ENCODE measurements around the gene HSPBAP1. TPM values are rescaled to one million over a fixed set of nuclear protein-coding genes. Genes with fewer than 3 reads are reported as not detected.

HSPBAP1 gene
- polyA plus RNA-seq, 1 donor (not counting 4 experiments of a cell fraction or from before 2014, with no cell fraction given), result 9.5 TPM

DNA sequence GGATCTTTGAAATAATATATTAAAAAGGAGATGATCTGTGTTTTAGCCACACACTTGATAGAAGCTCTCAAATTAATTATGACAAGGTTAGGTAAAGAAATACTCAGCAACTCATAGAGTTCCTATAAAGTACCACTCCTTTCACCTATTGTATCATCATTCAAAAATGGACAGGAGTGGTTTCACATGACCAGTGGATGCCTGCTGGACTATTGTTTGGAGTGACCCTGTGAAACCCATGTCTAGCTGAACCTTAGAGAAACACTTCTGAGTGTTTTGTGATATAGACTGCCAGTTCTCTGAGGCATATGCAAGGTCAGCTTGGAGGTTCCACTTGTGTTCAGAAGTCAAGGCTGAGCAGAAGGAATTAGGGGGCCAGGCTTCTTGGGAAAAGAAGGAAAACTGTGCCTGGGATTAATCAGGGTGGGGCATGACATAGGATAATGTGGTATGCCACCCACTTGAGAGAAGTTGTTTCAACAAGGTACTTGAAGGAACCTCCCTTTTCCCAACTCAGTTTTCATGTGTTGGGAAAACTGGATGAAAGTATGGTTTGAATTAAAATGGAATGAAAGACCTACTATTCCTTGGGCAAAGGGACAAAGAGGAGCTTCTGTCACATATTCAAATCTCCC lies 97.6 kb downstream of the HSPBAP1 start:
- H3K79me2 ChIP-seq (ENCODE audit: control insufficient read depth, insufficient read depth, low read length), result no peaks in the 10 kb centered on the region
- H3K9me1 ChIP-seq (ENCODE audit: control insufficient read depth, extremely low read depth, insufficient read depth, low read length), result no peaks in the 10 kb centered on the region
- TF ChIP-seq, protein P1, sequence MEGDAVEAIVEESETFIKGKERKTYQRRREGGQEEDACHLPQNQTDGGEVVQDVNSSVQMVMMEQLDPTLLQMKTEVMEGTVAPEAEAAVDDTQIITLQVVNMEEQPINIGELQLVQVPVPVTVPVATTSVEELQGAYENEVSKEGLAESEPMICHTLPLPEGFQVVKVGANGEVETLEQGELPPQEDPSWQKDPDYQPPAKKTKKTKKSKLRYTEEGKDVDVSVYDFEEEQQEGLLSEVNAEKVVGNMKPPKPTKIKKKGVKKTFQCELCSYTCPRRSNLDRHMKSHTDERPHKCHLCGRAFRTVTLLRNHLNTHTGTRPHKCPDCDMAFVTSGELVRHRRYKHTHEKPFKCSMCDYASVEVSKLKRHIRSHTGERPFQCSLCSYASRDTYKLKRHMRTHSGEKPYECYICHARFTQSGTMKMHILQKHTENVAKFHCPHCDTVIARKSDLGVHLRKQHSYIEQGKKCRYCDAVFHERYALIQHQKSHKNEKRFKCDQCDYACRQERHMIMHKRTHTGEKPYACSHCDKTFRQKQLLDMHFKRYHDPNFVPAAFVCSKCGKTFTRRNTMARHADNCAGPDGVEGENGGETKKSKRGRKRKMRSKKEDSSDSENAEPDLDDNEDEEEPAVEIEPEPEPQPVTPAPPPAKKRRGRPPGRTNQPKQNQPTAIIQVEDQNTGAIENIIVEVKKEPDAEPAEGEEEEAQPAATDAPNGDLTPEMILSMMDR (optimal IDR thresholded peaks at IDR 0.05 in 1 of 3, IDR thresholded peaks at IDR 0.05 in 1 of 3, conservative IDR thresholded peaks at IDR 0.05 in 1 of 3; ENCODE audit: extremely low read depth in 1 of 3, insufficient read depth in 2 of 3, low read length in 3 of 3), result no peak
- no peak for TF ChIP-seq EZH2 (IDR thresholded peaks at IDR 0.05; ENCODE audit: low read length)
- peaks cover 1 to 3% of the 10 kb centered on the region in 2 experiments for H3K36me3 ChIP-seq (ENCODE audit: control insufficient read depth in 2 of 2, extremely low read depth in 1 of 2, insufficient read depth in 2 of 2, low read length in 2 of 2)
- no peak overlapping the region for H2AFZ ChIP-seq (ENCODE audit: control insufficient read depth, low read length)
- H3K27ac ChIP-seq (ENCODE audit: control insufficient read depth, insufficient read depth, low read length), result no peak overlapping the region
- DNase-seq (ENCODE audit: low read depth, low spot score) (no peak), FAIRE-seq (no peak)
- dilution Hi-C loops (cut with MboI; ENCODE audit: extremely low pct_ligation_motif_present, low sequenced_read_pairs), result no loop called here
- H3K4me1 ChIP-seq (ENCODE audit: control insufficient read depth, extremely low read depth, insufficient read depth, low read length), result peaks cover 8% of the 10 kb centered on the region
- H3K9me3 ChIP-seq (ENCODE audit: control insufficient read depth, low read depth, low read length), result no peaks in the 10 kb centered on the region
- H3K9ac ChIP-seq (ENCODE audit: control insufficient read depth, extremely low read depth, insufficient read depth, low read length), result no peak overlapping the region
- no peaks in the 10 kb centered on the region for H4K20me1 ChIP-seq (ENCODE audit: control insufficient read depth, extremely low read depth, insufficient read depth, low read length)
- no peaks in the 10 kb centered on the region for H3K27me3 ChIP-seq (ENCODE audit: control insufficient read depth, extremely low read depth, insufficient read depth, low read length)
- no peak overlapping the region for H3K4me2 ChIP-seq (ENCODE audit: control insufficient read depth, extremely low read depth, insufficient read depth, low read depth, low read length)
- H3K4me3 ChIP-seq (ENCODE audit: control insufficient read depth in 2 of 3, extremely low read depth in 1 of 3, insufficient read depth in 2 of 3, low read depth in 1 of 3, low read length in 3 of 3), result no peak overlapping the region

DNA sequence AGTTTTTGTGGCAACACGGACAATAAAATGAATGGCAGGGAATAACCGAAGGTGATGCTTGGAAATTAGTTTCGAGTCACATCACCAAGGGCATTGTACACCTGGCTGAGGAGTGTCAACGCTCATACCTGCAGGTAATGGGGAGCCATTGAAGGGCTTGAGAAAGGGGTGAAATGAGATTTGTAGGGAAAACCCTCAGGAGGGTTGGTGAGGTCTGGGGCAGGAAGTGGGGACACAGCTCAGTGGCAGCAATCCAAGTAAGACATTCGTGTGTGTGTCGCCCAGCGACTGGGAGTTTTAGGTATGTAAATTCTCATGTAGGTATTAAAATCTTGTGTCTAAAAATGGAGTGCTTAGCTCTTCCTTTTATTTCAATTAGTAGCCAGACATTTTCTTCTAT lies 98.7 kb downstream of the HSPBAP1 start:
- Histone ChIP-seq H3K4me2 (ENCODE audit: control insufficient read depth, extremely low read depth, insufficient read depth, low read depth, low read length) (no peak overlapping the region), H3K4me1 (ENCODE audit: control insufficient read depth, extremely low read depth, insufficient read depth, low read length) (peaks cover 8% of the 10 kb centered on the region), H3K9me3 (ENCODE audit: control insufficient read depth, low read depth, low read length) (no peaks in the 10 kb centered on the region), H3K4me3 (ENCODE audit: control insufficient read depth in 2 of 3, extremely low read depth in 1 of 3, insufficient read depth in 2 of 3, low read depth in 1 of 3, low read length in 3 of 3) (no peak overlapping the region), H3K9ac (ENCODE audit: control insufficient read depth, extremely low read depth, insufficient read depth, low read length) (no peak overlapping the region), H3K27me3 (ENCODE audit: control insufficient read depth, extremely low read depth, insufficient read depth, low read length) (no peaks in the 10 kb centered on the region), H4K20me1 (ENCODE audit: control insufficient read depth, extremely low read depth, insufficient read depth, low read length) (no peaks in the 10 kb centered on the region), H2AFZ (ENCODE audit: control insufficient read depth, low read length) (no peak overlapping the region), H3K79me2 (ENCODE audit: control insufficient read depth, insufficient read depth, low read length) (no peaks in the 10 kb centered on the region), H3K27ac (ENCODE audit: control insufficient read depth, insufficient read depth, low read length) (no peak overlapping the region), H3K36me3 (ENCODE audit: control insufficient read depth in 2 of 2, extremely low read depth in 1 of 2, insufficient read depth in 2 of 2, low read length in 2 of 2) (peaks cover 1 to 3% of the 10 kb centered on the region in 2 experiments), H3K9me1 (ENCODE audit: control insufficient read depth, extremely low read depth, insufficient read depth, low read length) (no peaks in the 10 kb centered on the region)
- dilution Hi-C loops (cut with MboI; ENCODE audit: extremely low pct_ligation_motif_present, low sequenced_read_pairs), result no loop called here
- TF ChIP-seq EZH2 (IDR thresholded peaks at IDR 0.05; ENCODE audit: low read length), result no peak
- TF ChIP-seq, protein P1 (optimal IDR thresholded peaks at IDR 0.05 in 1 of 3, IDR thresholded peaks at IDR 0.05 in 1 of 3, conservative IDR thresholded peaks at IDR 0.05 in 1 of 3; ENCODE audit: extremely low read depth in 1 of 3, insufficient read depth in 2 of 3, low read length in 3 of 3), result no peak
- FAIRE-seq (no peak), DNase-seq (ENCODE audit: low read depth, low spot score) (no peak)
